ENCODE results near the gene UCP3.

The UCP3 gene

DNA sequence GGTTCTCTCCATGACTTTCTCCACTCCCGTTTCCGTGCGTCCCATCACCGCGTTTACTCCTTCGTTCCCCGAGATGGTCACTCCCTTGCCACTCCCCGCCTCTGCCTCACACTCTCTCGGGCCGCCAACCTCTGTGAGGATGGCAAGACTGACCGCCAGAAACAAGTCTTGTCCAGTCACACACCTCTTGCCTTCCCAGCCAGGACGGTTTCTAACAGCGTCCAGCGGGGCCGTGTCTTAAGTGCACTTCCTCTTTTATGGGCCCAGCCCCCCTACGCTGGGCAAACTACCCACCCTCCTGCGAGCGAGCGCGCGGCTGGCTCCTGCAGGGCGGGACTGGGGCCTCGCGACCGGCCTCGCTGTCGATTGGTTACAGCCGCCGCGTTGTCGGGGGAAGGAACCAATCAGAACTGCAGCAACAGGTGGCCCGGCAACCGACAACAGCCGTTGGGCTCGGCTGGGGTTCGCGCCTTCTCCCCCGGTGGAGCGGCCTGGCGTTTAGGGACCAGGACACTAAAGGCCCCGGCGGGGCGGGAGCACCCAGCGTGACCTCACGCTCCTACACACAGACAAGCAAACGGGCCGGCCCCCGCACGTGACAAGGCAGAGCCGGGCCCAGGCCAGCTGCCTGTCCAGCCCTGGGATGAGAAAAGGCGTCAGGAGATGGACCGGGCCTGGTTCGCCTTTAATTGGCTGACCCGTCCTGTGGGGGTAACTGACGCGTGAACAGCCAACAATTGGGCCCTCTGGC is 25.7 kb downstream of the UCP3 start:
- TF ChIP-seq, protein P1, sequence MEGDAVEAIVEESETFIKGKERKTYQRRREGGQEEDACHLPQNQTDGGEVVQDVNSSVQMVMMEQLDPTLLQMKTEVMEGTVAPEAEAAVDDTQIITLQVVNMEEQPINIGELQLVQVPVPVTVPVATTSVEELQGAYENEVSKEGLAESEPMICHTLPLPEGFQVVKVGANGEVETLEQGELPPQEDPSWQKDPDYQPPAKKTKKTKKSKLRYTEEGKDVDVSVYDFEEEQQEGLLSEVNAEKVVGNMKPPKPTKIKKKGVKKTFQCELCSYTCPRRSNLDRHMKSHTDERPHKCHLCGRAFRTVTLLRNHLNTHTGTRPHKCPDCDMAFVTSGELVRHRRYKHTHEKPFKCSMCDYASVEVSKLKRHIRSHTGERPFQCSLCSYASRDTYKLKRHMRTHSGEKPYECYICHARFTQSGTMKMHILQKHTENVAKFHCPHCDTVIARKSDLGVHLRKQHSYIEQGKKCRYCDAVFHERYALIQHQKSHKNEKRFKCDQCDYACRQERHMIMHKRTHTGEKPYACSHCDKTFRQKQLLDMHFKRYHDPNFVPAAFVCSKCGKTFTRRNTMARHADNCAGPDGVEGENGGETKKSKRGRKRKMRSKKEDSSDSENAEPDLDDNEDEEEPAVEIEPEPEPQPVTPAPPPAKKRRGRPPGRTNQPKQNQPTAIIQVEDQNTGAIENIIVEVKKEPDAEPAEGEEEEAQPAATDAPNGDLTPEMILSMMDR (conservative IDR thresholded peaks at IDR 0.05; ENCODE audit: low read depth, low read length) = no peak
- DNase-seq (ENCODE audit: low read depth) = peak; percentile 91
- peak overlapping the region; percentile 76 for H3K4me3 ChIP-seq (ENCODE audit: low read depth, low read length)

DNA sequence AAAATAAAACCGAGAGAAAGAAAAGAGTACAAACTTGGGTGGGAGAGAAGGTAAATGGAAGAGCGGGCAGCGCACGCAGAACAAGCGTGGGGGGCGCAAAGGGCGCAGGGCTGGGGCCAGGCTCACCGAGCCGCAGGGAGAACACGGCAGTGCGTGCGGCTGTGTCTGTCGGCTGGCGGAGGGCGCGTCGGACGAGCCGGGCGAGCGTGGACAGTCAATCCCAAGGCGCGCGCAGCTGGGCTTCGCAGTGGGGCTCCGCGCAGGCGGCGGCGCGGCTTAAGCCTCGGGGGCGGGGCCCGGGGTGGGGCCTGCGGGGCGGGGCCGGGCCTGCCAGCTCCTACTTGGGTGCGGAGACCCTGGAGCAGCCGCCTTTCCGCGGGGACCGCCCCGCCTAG is 26.3 kb downstream of the UCP3 start, which contains the start of gene UCP2:
Gene UCP2 (minus strand): TSS at position 249 of the 395 bp plus-strand sequence. CDS start 4,465 bp downstream, outside the sequence.
- DNase-seq (ENCODE audit: low read depth) = peak; percentile 82
- peak within 1 kb of the TSS; percentile 76 for H3K4me3 ChIP-seq (ENCODE audit: low read depth, low read length)
- TF ChIP-seq, protein P1 (conservative IDR thresholded peaks at IDR 0.05; ENCODE audit: low read depth, low read length) = no peak

DNA sequence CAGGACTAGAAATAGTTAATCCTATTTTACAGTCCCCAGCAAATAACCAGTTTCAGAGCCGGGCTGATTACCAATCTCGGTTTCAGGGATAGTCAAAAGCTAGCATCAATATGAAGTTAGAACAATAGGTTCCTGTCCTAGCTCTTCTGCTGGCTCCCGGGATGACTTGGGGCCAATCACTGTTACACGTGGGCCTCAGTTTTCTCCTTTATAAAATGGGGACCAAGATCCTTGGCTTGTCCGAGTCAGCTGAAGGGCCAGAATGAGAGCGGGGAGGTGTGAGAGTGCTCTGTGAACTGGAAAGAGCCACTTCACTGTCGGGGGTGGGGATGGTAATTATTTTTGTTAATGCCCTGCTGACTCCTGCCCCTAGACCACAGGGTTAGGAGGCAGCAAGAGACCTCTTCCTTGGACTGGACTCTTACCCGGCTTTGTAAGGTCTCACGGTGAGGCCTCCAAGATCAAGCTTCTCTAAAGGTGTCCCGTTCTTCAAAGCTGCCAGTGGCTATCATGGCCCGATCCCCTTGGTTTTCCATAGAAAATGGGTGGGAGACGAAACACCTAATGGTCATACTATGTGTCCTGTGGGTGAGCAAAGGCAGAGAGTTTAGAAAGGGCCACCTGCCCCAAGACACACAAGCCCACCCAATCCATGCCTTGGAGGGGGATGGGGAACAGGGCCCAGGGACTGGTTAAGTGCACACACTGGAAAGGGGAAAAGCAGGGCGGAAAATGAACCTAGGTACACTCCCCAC is 27.7 kb downstream of the UCP3 start:
- no peak for DNase-seq (ENCODE audit: low read depth)
- TF ChIP-seq, protein P1 (conservative IDR thresholded peaks at IDR 0.05; ENCODE audit: low read depth, low read length) = no peak
- H3K4me3 ChIP-seq (ENCODE audit: low read depth, low read length) = peak overlapping the region; percentile 76

DNA sequence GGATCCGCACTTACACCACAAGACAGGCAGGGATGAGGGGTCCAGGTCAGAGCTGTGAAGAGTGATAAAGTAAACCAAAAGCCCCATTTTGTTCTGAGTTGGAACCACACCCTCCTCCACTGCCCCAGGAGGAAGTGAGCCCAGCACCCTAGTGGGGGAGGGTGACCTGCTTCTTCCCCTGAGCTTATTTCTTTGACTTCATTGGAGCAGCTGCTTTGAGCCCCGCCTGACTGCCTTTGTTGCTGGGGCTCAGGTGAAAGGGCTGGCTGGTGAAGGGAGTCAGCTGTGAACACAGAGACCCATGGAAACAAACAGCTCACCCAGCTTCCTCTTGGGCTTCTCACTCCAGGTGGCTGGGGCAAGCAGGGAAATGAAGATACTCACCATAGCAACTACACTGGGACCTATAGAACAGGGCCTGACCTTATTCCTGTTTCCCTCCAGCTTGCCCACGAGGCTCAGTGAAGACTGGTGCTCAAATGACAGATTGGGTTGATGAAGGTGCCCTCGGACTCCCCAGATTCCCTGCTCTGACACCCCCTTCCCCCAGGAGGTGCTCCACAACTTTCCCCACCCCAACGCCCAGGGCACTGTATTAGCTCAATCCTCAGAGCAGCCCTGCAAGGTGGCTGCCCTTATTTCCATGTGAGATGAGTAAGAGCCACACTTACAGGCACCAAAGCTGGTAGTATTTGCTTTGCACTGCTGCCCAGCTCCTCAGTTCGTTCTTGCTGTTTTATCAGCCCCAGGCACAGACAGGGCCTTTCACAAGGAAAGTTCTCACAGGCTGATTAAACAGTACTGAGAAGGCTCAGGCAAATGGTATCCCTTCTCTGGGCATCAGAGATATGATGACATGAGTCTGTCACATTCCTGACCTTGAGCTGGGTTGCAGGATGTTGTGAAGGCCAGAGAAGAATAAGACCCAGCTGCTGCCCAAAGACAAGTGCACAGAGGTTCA is 28.6 kb downstream of the UCP3 start:
- TF ChIP-seq, protein P1 (conservative IDR thresholded peaks at IDR 0.05; ENCODE audit: low read depth, low read length) = no peak
- H3K4me3 ChIP-seq (ENCODE audit: low read depth, low read length) = no peak overlapping the region
- DNase-seq (ENCODE audit: low read depth) = peak; percentile 36

DNA sequence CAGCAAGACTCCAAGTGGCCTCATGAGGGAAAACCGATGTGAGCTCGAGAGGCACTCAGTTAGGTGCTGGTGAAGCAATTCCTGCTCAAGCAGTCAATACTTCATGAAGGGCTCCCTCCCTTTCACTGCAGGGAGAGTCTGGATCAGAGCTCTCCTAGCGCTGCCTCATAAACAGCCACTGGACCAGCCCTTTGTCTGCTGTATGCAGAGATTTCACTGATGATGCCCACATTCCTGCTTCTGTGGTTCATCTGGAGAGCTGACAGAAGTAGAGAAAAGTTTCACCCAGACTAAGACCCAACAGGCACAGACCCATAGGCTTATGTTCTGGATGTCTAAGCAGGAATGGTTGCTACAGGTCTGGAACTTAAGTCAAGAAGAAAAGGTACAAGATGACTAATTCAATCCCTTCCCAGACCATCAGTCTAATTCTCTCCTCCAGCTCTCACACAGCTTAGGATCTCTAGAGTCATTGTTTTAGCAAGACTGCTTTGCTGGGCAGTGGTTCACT is 30.3 kb downstream of the UCP3 start:
- H3K4me3 ChIP-seq (ENCODE audit: low read depth, low read length) = no peak overlapping the region
- no peak for DNase-seq (ENCODE audit: low read depth)
- TF ChIP-seq, protein P1 (conservative IDR thresholded peaks at IDR 0.05; ENCODE audit: low read depth, low read length) = no peak

DNA sequence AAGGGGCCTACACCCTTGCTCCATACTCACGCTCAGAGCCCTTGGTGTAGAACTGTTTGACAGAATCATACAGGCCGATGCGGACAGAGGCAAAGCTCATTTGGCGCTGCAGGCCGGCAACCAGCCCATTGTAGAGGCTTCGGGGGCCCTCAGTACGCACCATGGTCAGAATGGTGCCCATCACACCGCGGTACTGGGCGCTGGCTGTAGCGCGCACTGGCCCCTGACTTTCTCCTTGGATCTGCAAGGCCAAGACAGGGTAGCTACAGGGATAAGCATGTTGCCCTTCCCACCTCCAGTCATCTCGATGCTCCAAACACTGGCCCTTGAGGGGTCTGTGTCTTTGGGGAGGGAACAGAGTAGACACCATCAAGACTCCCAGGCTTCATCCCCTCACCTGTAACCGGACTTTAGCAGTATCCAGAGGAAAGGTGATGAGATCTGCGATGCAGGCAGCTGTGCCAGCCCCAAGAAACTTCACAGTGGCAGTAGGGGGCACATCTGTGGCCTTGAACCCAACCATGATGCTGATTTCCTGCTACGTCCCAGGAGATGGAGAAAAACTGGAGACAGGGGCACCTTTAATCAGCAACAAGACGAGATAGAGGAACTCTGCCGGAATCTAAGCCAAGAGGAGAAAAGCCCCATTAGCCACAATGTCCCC is 30.9 kb downstream of the UCP3 start:
- no peak overlapping the region for H3K4me3 ChIP-seq (ENCODE audit: low read depth, low read length)
- no peak for DNase-seq (ENCODE audit: low read depth)
- TF ChIP-seq, protein P1 (conservative IDR thresholded peaks at IDR 0.05; ENCODE audit: low read depth, low read length) = no peak
